Colon (tissue), 2 donors: Measurements from ENCODE around the gene IL2RA.
"Not testable (repeated sequence)": the region's sequence is repeated elsewhere in the genome, so short reads cannot be mapped to it uniquely, and the experiment has no call there.

Experiments
- FAIRE-seq: peaks from 2 replicates; lab custom pipeline; 2012; peaks lifted over from hg19 to GRCh38; lab: Jason Lieb, UNC
- donor health status: control.
- donor health status: control.

IL2RA gene

GRCh38 chr10:6062101-6062771, at the start of gene IL2RA:
Gene IL2RA (minus strand): TSS chr10:6062367. CDS start chr10:6062151, 216 bp downstream.
- FAIRE-seq, result no peak

GRCh38 chr10:6110136-6110535, 48.0 kb upstream of the IL2RA start:
- no peak for FAIRE-seq

GRCh38 chr10:6109444-6109775, 47.2 kb upstream of the IL2RA start:
- FAIRE-seq, result no peak

- no peak for FAIRE-seq
Measured at GRCh38 chr10:6108631-6109443, 46.7 kb upstream of the IL2RA start.

- no peak for FAIRE-seq
Measured at GRCh38 chr10:6108072-6108471, 45.9 kb upstream of the IL2RA start.

GRCh38 chr10:6107616-6108015, 45.4 kb upstream of the IL2RA start:
- not testable (repeated sequence) for FAIRE-seq

- no peak for FAIRE-seq
Measured at GRCh38 chr10:6103591-6103990, 41.4 kb upstream of the IL2RA start.

GRCh38 chr10:6102128-6102527, 40.0 kb upstream of the IL2RA start:
- FAIRE-seq, result no peak

GRCh38 chr10:6101181-6101580, 39.0 kb upstream of the IL2RA start:
- no peak for FAIRE-seq

- no peak for FAIRE-seq
Measured at GRCh38 chr10:6100370-6100769, 38.2 kb upstream of the IL2RA start.

GRCh38 chr10:6098156-6098555, 36.0 kb upstream of the IL2RA start:
- no peak for FAIRE-seq

- no peak for FAIRE-seq
Measured at GRCh38 chr10:6097063-6097462, 34.9 kb upstream of the IL2RA start.

GRCh38 chr10:6095810-6096570, 33.8 kb upstream of the IL2RA start:
- FAIRE-seq, result no peak

- FAIRE-seq, result no peak
Measured at GRCh38 chr10:6092731-6093130, 30.6 kb upstream of the IL2RA start.

- no peak for FAIRE-seq
Measured at GRCh38 chr10:6091630-6092029, 29.5 kb upstream of the IL2RA start.

GRCh38 chr10:6089334-6090219, 27.4 kb upstream of the IL2RA start:
- FAIRE-seq, result no peak

- FAIRE-seq, result no peak
Measured at GRCh38 chr10:6088721-6089333, 26.7 kb upstream of the IL2RA start, which contains the start of gene RBM17. Gene RBM17 (plus strand): TSS chr10:6089034. CDS start chr10:6097066, 8,032 bp downstream.

GRCh38 chr10:6086375-6087233, 24.4 kb upstream of the IL2RA start:
- FAIRE-seq, result no peak

GRCh38 chr10:6083523-6084475, 21.6 kb upstream of the IL2RA start:
- no peak for FAIRE-seq
